A673 (cell line): ENCODE measurements around the gene CAPN5.

ENCODE experiments used
- EZH2 ChIP-seq: fragments of 200-600 bp; sonication (generic); IDR thresholded peaks from 2 replicates; pipeline ENCODE4 v1.6.1; 2017; ENCODE audit warnings: borderline replicate concordance, low read depth, mild to moderate bottlenecking, mixed read lengths, antibody characterized with exemption, low read length; ENCODE audit not compliant: poor library complexity, severe bottlenecking
- TF ChIP-seq, protein P1 (sequence below): fragments of 300-800, 200-600 bp; sonication (generic); conservative IDR thresholded peaks from 2 replicates; pipeline ENCODE4 v1.5.1; 2017; ENCODE audit warnings: low read depth, mild to moderate bottlenecking, antibody characterized with exemption, low read length, moderate library complexity, mixed read lengths

DNA sequence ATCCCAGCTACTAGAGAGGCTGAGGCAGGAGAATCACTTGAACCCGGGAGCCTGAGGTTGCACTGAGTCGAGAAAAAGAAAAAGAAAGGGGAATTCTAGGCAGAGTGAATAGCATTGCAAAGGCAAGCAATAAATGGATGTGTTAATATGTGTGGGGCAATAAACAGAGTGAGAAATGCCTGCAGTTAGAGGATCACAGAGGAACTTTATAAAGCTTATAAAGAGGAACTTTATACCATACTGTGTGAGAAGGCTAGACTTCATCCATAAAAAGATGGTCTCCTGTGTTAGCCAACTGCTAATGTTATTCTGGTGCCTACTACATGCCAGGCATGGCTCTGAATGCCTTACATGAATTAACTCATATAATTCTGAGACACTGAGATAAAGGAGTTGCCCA, 31.7 kb upstream of the CAPN5 start:
- TF ChIP-seq, protein P1, sequence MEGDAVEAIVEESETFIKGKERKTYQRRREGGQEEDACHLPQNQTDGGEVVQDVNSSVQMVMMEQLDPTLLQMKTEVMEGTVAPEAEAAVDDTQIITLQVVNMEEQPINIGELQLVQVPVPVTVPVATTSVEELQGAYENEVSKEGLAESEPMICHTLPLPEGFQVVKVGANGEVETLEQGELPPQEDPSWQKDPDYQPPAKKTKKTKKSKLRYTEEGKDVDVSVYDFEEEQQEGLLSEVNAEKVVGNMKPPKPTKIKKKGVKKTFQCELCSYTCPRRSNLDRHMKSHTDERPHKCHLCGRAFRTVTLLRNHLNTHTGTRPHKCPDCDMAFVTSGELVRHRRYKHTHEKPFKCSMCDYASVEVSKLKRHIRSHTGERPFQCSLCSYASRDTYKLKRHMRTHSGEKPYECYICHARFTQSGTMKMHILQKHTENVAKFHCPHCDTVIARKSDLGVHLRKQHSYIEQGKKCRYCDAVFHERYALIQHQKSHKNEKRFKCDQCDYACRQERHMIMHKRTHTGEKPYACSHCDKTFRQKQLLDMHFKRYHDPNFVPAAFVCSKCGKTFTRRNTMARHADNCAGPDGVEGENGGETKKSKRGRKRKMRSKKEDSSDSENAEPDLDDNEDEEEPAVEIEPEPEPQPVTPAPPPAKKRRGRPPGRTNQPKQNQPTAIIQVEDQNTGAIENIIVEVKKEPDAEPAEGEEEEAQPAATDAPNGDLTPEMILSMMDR, result no peak
- no peak for TF ChIP-seq EZH2
